Skeletal muscle satellite cell (primary cell): ENCODE measurements around the gene ARHGAP15.

ENCODE experiments used
- H3K27me3 ChIP-seq: 2 replicates; pipeline ENCODE4 v1.7.0; 2013; ENCODE audit warnings: low read length; ENCODE audit not compliant: control insufficient read depth, insufficient read depth
- H3K36me3 ChIP-seq: 2 replicates; pipeline ENCODE4 v1.7.0; 2013; ENCODE audit warnings: mild to moderate bottlenecking, control low read depth, low read length; ENCODE audit not compliant: insufficient read depth
- H3K4me1 ChIP-seq: 2 replicates; pipeline ENCODE4 v1.7.0; 2013; ENCODE audit warnings: low read length; ENCODE audit not compliant: control insufficient read depth, insufficient read depth
- H3K4me2 ChIP-seq: 2 replicates; pipeline ENCODE4 v1.7.0; 2013; ENCODE audit warnings: mild to moderate bottlenecking, low read length
- H3K4me3 ChIP-seq: 2 replicates; pipeline ENCODE4 v1.7.0; 2013; ENCODE audit warnings: low read length
- H3K9ac ChIP-seq: 2 replicates; pipeline ENCODE4 v1.7.0; 2013; ENCODE audit warnings: mild to moderate bottlenecking, low read depth, low read length, moderate library complexity
- H3K9me3 ChIP-seq: replicated peaks from 2 replicates; pipeline ENCODE4 v1.7.0; 2013; ENCODE audit warnings: mild to moderate bottlenecking, control low read depth, low read length

The ARHGAP15 gene

GRCh38 chr2:143284087-143284675, 155.0 kb downstream of the ARHGAP15 start:
- Histone ChIP-seq H3K4me3 (no peak overlapping the region), H3K36me3 (no peaks in the 10 kb centered on the region), H3K4me2 (no peak overlapping the region), H3K9me3 (no peaks in the 10 kb centered on the region), H3K4me1 (no peaks in the 10 kb centered on the region), H3K9ac (no peak overlapping the region), H3K27me3 (no peaks in the 10 kb centered on the region)

DNA sequence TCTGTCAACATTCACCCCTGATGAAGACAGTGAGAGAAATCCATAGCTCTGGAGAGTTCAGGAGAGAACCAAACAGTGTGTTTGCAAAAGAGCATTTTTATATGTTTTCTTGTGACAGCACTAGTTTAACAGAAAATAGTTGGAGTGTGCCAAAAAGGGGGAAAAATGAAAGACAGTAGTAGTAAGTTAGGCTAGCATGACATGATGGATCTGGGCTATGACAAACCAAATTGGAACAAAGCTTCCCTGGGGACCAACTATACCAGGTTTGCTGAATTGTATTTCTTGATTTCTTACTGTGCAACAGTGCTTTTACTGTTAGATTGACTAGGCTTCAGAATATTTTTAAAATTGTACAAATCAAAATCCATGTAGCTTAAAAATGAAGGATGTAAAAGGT, 159.8 kb downstream of the ARHGAP15 start:
- no peak overlapping the region for H3K4me2 ChIP-seq
- H3K9ac ChIP-seq = no peak overlapping the region
- no peaks in the 10 kb centered on the region for H3K36me3 ChIP-seq
- no peaks in the 10 kb centered on the region for H3K9me3 ChIP-seq
- H3K4me3 ChIP-seq = no peak overlapping the region
- H3K4me1 ChIP-seq = no peaks in the 10 kb centered on the region
- no peaks in the 10 kb centered on the region for H3K27me3 ChIP-seq

DNA sequence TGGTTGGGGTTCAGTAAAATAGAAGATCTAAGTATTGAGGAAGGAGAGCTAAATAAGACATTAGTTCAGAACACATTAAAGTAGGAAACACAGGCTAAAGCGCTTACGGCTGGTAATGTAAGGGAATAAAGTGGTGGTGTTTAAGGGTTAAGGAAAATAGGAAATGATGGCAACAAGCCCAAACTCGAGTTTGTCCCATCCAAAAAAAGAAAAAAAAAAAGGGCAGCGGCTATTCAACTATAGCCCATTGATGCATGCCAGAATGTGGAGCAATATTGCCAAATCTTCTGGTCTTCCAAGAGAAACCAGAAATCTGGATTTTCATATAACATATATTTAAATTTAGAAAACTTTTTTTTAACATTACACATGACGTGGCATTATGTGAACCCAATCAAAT, 161.0 kb downstream of the ARHGAP15 start:
- Histone ChIP-seq H3K9ac (no peak overlapping the region), H3K4me3 (no peak overlapping the region), H3K4me1 (no peaks in the 10 kb centered on the region), H3K9me3 (no peaks in the 10 kb centered on the region), H3K4me2 (no peak overlapping the region), H3K27me3 (no peaks in the 10 kb centered on the region), H3K36me3 (no peaks in the 10 kb centered on the region)

DNA sequence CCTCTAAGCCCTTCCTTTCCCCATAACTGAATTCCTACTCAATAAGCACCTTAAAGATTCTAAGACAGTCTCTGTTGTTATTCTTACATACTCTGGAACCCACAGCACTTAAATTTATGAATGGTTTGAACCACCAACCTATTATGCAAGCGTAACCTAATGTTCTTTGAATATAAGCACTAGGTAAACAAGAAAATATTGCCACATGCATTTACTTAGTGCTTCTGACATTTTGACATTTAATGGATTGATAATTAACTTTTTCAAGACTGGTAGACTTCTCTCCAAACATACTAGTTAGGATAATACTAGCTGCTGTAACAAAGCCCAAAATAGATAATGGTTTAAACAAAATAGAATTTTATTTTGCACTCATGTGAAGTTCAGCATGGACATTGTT, 164.8 kb downstream of the ARHGAP15 start:
- Histone ChIP-seq H3K36me3 (no peaks in the 10 kb centered on the region), H3K4me3 (no peak overlapping the region), H3K27me3 (no peaks in the 10 kb centered on the region), H3K4me1 (no peaks in the 10 kb centered on the region), H3K4me2 (no peak overlapping the region), H3K9ac (no peak overlapping the region), H3K9me3 (no peaks in the 10 kb centered on the region)

DNA sequence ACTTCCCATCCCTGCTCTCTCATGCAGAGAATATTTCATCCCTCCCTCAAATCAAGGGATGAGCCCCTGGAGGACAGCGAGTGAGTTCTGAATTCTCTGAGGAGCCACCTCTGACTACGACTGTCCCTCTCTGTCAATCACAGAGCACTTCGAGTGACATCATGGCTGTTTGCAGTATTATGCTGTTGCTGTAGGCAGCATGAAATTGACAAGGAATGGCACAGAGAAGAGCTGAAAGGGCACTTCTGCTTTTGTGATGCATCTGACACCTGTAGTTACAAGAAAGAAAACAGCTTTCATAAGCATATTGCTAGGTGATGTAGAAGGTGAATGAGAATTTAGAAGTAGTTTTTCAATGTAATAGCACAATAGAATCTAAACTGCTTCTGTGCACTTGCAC, 166.9 kb downstream of the ARHGAP15 start:
- no peak overlapping the region for H3K4me2 ChIP-seq

DNA sequence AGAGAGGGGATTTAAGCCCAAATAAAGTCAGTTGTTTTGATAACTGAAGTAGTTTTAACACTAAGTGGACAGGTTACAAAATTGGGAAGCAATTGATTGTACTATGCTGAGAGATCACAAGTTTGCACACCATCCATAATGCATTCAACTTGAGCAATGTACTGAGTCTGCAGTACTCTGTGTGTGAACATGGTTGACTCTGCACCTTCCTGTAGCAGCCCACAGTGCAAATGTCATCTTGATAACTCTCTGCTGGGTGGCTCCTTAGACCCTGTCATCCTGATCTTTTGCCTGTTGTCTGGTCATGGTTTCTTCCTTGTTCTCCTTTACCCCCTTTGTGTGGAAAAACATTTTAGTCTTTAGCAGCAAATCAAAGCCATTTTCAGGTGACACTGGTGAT, 168.0 kb downstream of the ARHGAP15 start:
- no peaks in the 10 kb centered on the region for H3K36me3 ChIP-seq

More for the DNA sequence above, 166.9 kb downstream of the ARHGAP15 start:
- Histone ChIP-seq H3K9ac (no peak overlapping the region), H3K27me3 (no peaks in the 10 kb centered on the region), H3K9me3 (no peaks in the 10 kb centered on the region), H3K4me1 (no peaks in the 10 kb centered on the region), H3K4me3 (no peak overlapping the region), H3K36me3 (no peaks in the 10 kb centered on the region)

GRCh38 chr2:143300536-143300935, 171.3 kb downstream of the ARHGAP15 start:
- no peaks in the 10 kb centered on the region for H3K27me3 ChIP-seq
- H3K36me3 ChIP-seq = no peaks in the 10 kb centered on the region
- no peaks in the 10 kb centered on the region for H3K9me3 ChIP-seq
- no peak overlapping the region for H3K9ac ChIP-seq
- no peaks in the 10 kb centered on the region for H3K4me1 ChIP-seq
- H3K4me2 ChIP-seq = no peak overlapping the region
- H3K4me3 ChIP-seq = no peak overlapping the region

More for the DNA sequence above, 168.0 kb downstream of the ARHGAP15 start:
- H3K4me3 ChIP-seq = no peak overlapping the region
- H3K9ac ChIP-seq = no peak overlapping the region
- H3K9me3 ChIP-seq = no peaks in the 10 kb centered on the region
- no peaks in the 10 kb centered on the region for H3K27me3 ChIP-seq
- no peaks in the 10 kb centered on the region for H3K4me1 ChIP-seq
- H3K4me2 ChIP-seq = no peak overlapping the region

GRCh38 chr2:143311426-143311825, 182.2 kb downstream of the ARHGAP15 start:
- no peaks in the 10 kb centered on the region for H3K4me1 ChIP-seq
- H3K36me3 ChIP-seq = no peaks in the 10 kb centered on the region
- H3K4me2 ChIP-seq = no peak overlapping the region
- H3K9ac ChIP-seq = no peak overlapping the region
- H3K4me3 ChIP-seq = no peak overlapping the region
- H3K27me3 ChIP-seq = no peaks in the 10 kb centered on the region
- no peaks in the 10 kb centered on the region for H3K9me3 ChIP-seq

- Histone ChIP-seq H3K9ac (no peak overlapping the region), H3K4me2 (no peak overlapping the region), H3K9me3 (no peaks in the 10 kb centered on the region), H3K4me3 (no peak overlapping the region), H3K4me1 (no peaks in the 10 kb centered on the region), H3K36me3 (no peaks in the 10 kb centered on the region), H3K27me3 (no peaks in the 10 kb centered on the region)
Measured at GRCh38 chr2:143312441-143312840, 183.2 kb downstream of the ARHGAP15 start.

DNA sequence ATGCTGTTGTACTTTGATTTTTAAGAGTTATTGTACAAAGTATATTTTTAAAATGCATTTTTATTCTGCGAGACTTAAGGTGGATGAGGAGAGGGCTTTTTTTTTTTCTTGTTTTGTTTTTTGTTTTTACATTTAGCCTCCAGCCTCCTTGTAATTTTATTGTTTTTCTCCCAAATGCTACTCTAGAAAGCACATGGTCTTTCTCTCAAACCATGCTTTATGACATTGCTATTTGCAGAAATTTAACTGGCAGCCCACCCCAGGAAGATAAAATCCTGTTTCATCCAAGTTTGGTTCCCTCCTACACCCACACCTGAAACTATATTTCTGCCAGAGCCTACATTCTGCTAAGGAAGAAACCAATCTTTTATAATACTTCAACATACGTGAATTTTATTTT, 184.6 kb downstream of the ARHGAP15 start:
- no peaks in the 10 kb centered on the region for H3K9me3 ChIP-seq
- H3K36me3 ChIP-seq = no peaks in the 10 kb centered on the region
- H3K4me3 ChIP-seq = no peak overlapping the region
- H3K4me2 ChIP-seq = no peak overlapping the region
- no peaks in the 10 kb centered on the region for H3K27me3 ChIP-seq
- no peaks in the 10 kb centered on the region for H3K4me1 ChIP-seq
- H3K9ac ChIP-seq = no peak overlapping the region

DNA sequence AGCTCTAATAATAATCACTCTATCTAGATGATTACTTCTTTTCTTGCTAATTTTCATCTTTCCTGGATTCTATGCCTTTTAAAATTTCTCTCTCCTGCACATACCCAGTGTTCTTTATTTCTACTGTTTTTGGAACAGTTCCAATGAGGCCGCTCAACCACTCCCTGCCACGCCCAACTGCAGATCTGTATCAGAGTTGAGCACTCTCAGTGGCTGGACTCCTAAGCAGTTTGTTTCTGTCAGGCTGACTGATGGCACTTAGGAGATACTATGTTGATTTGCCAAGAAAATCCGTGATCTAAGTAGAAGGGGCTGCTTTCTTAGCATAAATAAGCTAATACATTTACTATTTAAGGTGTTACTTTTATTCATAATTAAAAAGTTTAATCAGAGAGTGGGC, 192.8 kb downstream of the ARHGAP15 start:
- Histone ChIP-seq H3K4me3 (no peak overlapping the region), H3K27me3 (no peaks in the 10 kb centered on the region), H3K4me2 (no peak overlapping the region), H3K36me3 (no peaks in the 10 kb centered on the region), H3K9me3 (no peaks in the 10 kb centered on the region), H3K9ac (no peak overlapping the region), H3K4me1 (no peaks in the 10 kb centered on the region)

GRCh38 chr2:143329288-143329687, 200.1 kb downstream of the ARHGAP15 start:
- Histone ChIP-seq H3K9ac (no peak overlapping the region), H3K27me3 (no peaks in the 10 kb centered on the region), H3K4me3 (no peak overlapping the region), H3K4me2 (no peak overlapping the region), H3K4me1 (no peaks in the 10 kb centered on the region), H3K36me3 (no peaks in the 10 kb centered on the region), H3K9me3 (no peaks in the 10 kb centered on the region)
